RWPE2 (cell line): ENCODE data around the gene FGL2.

Experiments used
- ATAC-seq: fragments of 200-7000 bp; cut with Tn5 transposase; 3 replicates; pipeline ENCODE4 v1.9.1; 2021; ENCODE audit warnings: low read depth
- DNase-seq: peaks from one replicate; pipeline ENCODE4 v3.0.0-alpha.2; 2020; ENCODE audit warnings: low spot score
- H3K27ac ChIP-seq: fragments of 450-650 bp; 2 replicates; pipeline ENCODE4 v1.5.1; 2017; ENCODE audit warnings: mild to moderate bottlenecking; ENCODE audit not compliant: poor library complexity, severe bottlenecking
- H3K27me3 ChIP-seq: fragments of 250-450 bp; sonication (Bioruptor Pico); 2 replicates; pipeline ENCODE4 v1.5.1; 2021; ENCODE audit warnings: mild to moderate bottlenecking, moderate library complexity; ENCODE audit not compliant: insufficient read depth, poor library complexity, severe bottlenecking
- H3K36me3 ChIP-seq: fragments of 250-450 bp; sonication (Bioruptor Pico); 2 replicates; pipeline ENCODE4 v1.5.1; 2020; ENCODE audit warnings: low read depth, mild to moderate bottlenecking, moderate library complexity
- H3K4me1 ChIP-seq: fragments of 250-450 bp; sonication (Bioruptor Pico); 2 replicates; pipeline ENCODE4 v1.5.1; 2021; ENCODE audit warnings: mild to moderate bottlenecking, moderate library complexity; ENCODE audit not compliant: insufficient read depth, poor library complexity, severe bottlenecking
- H3K4me3 ChIP-seq: fragments of 250-450 bp; sonication (Bioruptor Pico); 2 replicates; pipeline ENCODE4 v1.5.1; 2021; ENCODE audit warnings: mild to moderate bottlenecking, moderate library complexity; ENCODE audit not compliant: severe bottlenecking
- H3K9me3 ChIP-seq: fragments of 250-450 bp; sonication (Bioruptor Pico); 2 replicates; pipeline ENCODE4 v1.5.1; 2021; ENCODE audit warnings: mild to moderate bottlenecking, moderate library complexity; ENCODE audit not compliant: severe bottlenecking
- CTCF ChIP-seq: fragments of 450-650 bp; IDR thresholded peaks from one replicate; pipeline ENCODE4 v1.5.1; 2017; ENCODE audit warnings: mild to moderate bottlenecking, moderate library complexity; ENCODE audit not compliant: poor library complexity, severe bottlenecking

The FGL2 gene

DNA sequence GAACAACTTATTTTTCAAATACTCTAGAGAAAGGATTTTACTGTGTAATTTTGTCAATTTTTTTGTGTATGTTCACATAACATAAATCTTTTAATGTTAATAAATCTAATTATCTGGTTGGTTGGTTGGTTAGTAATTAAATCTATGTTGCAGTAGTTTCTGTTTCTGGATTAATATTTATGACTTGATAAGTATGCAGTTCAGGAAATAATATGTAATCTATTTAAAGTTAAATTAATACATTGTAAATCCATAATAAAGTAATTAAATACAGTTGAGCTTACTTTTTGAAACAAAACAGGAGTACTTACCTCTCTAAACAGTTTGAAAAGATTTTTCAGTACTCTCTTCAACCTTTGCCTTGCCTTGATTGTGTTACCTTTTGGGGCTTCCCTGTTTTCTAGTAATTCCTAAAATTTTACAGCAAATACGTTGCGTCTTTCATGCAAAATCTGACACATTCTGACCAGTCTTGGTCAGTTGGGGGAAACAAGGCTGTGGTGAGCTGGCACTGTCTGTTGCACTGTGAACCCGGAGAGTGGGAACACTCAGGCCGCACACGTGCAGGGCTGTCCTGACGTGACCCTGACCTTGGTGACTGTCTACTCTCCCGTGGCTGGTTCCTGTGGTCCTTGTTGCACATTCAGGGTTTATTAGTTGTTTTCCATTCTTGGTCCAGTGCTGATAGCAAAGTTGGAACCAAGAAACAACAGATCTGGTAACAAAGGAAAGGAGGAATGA, 45.6 kb upstream of the FGL2 start:
- no peaks in the 10 kb centered on the region for H3K4me1 ChIP-seq
- no peak overlapping the region for H3K27ac ChIP-seq
- no peaks in the 10 kb centered on the region for H3K36me3 ChIP-seq
- ATAC-seq (no peak), DNase-seq (no peak)
- H3K9me3 ChIP-seq, result no peaks in the 10 kb centered on the region
- no peak for TF ChIP-seq CTCF
- H3K27me3 ChIP-seq, result no peaks in the 10 kb centered on the region
- H3K4me3 ChIP-seq, result no peak overlapping the region

DNA sequence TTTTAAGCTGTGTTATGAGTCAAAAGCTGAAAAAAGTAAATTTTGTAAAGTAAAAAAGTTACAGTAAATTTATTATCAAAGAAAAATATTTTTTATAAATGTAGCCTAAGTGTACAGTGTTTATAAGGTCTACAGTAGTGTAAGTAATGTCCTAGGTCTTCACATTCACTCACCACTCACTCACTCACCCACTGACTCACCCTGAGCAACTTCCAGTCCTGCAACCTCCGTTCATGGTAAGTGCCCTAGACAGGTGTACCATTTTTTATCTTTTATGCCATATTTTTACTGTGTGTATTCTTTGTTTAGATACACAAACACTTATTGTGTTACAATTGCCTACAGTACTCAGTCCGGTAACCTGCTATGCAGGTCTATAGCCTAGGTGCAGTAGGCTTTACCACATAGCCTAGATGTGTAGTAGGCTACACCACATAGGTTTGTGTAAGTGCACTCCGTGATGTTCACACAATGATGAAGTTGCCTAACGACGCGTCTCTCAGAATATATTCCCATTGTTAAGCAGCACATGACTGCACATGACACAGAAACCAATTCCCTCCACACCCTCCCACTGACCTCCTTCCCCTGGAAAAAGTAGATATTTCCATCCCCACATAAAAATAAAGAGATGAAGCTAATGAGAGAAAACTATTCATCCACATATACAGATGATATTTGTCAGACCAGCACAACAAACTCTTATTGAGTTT, 44.8 kb upstream of the FGL2 start:
- TF ChIP-seq CTCF, result no peak

GRCh38 chr7:77242554-77242953, 42.9 kb upstream of the FGL2 start:
- Histone ChIP-seq H3K9me3 (no peaks in the 10 kb centered on the region), H3K4me1 (no peaks in the 10 kb centered on the region), H3K27ac (no peak overlapping the region), H3K27me3 (no peaks in the 10 kb centered on the region), H3K36me3 (no peaks in the 10 kb centered on the region), H3K4me3 (no peak overlapping the region)
- no peak for TF ChIP-seq CTCF
- no peak for DNase-seq
- ATAC-seq, result no peak

More for the DNA sequence above, 44.8 kb upstream of the FGL2 start:
- H3K36me3 ChIP-seq, result no peaks in the 10 kb centered on the region
- DNase-seq (no peak), ATAC-seq (peak; percentile 70; the same call in 2 of the 3 replicates)
- no peak overlapping the region for H3K4me3 ChIP-seq
- H3K27me3 ChIP-seq, result no peaks in the 10 kb centered on the region
- no peaks in the 10 kb centered on the region for H3K4me1 ChIP-seq
- H3K27ac ChIP-seq, result no peak overlapping the region
- H3K9me3 ChIP-seq, result no peaks in the 10 kb centered on the region

- ATAC-seq (no peak), DNase-seq (no peak)
- Histone ChIP-seq H3K36me3 (no peaks in the 10 kb centered on the region), H3K27me3 (no peaks in the 10 kb centered on the region), H3K4me3 (no peak overlapping the region), H3K27ac (no peak overlapping the region), H3K9me3 (no peaks in the 10 kb centered on the region), H3K4me1 (no peaks in the 10 kb centered on the region)
- TF ChIP-seq CTCF, result no peak
Observed at GRCh38 chr7:77242068-77242467, 42.4 kb upstream of the FGL2 start.

DNA sequence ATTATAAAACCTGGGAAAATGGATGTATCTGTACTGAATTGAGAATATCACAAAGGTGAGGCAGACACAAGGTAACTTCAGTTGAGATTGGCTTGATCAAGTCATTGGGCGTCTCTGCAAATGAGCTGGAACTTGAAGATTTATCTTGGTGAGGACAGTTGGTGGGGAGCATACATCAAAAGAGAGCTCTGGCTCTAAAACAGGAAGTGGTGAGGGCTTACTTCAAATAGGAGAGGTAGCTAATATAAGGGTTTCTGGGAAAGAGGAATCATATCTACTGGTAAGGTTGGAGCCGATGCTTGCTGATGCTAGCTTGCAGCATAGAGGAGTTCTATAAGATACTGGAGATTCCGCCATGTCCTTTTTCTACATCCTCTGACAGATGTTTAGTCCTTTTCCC, 39.9 kb upstream of the FGL2 start:
- H3K27ac ChIP-seq, result no peak overlapping the region
- ATAC-seq (no peak), DNase-seq (no peak)
- no peak for TF ChIP-seq CTCF
- no peaks in the 10 kb centered on the region for H3K9me3 ChIP-seq
- no peaks in the 10 kb centered on the region for H3K4me1 ChIP-seq
- H3K27me3 ChIP-seq, result no peaks in the 10 kb centered on the region
- no peak overlapping the region for H3K4me3 ChIP-seq
- H3K36me3 ChIP-seq, result no peaks in the 10 kb centered on the region
